ENCODE data around the gene CRBN. TPM values are rescaled to one million over a fixed set of nuclear protein-coding genes. Genes with fewer than 3 reads are reported as not detected.

CRBN gene
- total and polyA plus RNA-seq, 2 of the 13 experiments (the other 11 are each of a cell fraction or from before 2014, with no cell fraction given): 30.8 to 36.1 TPM

GRCh38 chr3:3110749-3111361 is 68.6 kb downstream of the CRBN start:
- ChIA-PET POLR2A (no interaction called here), CTCF (ENCODE audit: low intra/inter-chr PET ratio, low total read pairs) (no interaction called here)
- BruUV-seq (replicated peaks): no TSS peak
- Histone ChIP-seq H3K4me3 (replicated peaks in 1 of 3; ENCODE audit: insufficient read depth in 1 of 3, low read depth in 2 of 3, low read length in 3 of 3) (no peak overlapping the region), H3K79me2 (ENCODE audit: insufficient read depth, low read length) (no peaks in the 10 kb centered on the region), H3K9ac (ENCODE audit: insufficient read depth, low read depth, low read length) (no peak overlapping the region), H4K20me1 (ENCODE audit: insufficient read depth, low read length) (no peaks in the 10 kb centered on the region), H3K27ac (ENCODE audit: extremely low read length, insufficient read depth, low read length) (no peak overlapping the region), H3K4me1 (ENCODE audit: insufficient read depth, low read length) (no peaks in the 10 kb centered on the region), H2AFZ (ENCODE audit: low read length) (no peak overlapping the region), H3K36me3 (replicated peaks in 1 of 2; ENCODE audit: control insufficient read depth in 1 of 2, insufficient read depth in 2 of 2, low read length in 2 of 2) (no peaks in the 10 kb centered on the region), H3K9me3 (ENCODE audit: low read length) (no peaks in the 10 kb centered on the region), H3K27me3 (ENCODE audit: control insufficient read depth in 1 of 2, insufficient read depth in 2 of 2, low read length in 2 of 2) (peaks cover 0 to 6% of the 10 kb centered on the region in 2 experiments; a peak in 1 of 5 replicates), H3K4me2 (ENCODE audit: low read depth, low read length) (no peak overlapping the region)
- DNase-seq (ENCODE audit: low spot score): no peak
- intact Hi-C loops (cut with micrococcal nuclease; ENCODE audit: unreplicated experiment) (no loop called here), in situ Hi-C loops (cut with HindIII; ENCODE audit: extremely low pct_ligation_motif_present, low pct_unique_long_range_greater_than_20kb) (no loop called here)
- ATAC-seq: no peak
- FAIRE-seq: no peak
- TF ChIP-seq ARNTL (CRISPR knock-in tag; IDR thresholded peaks at IDR 0.05): no peak
- no peak for TF ChIP-seq KDM5A (IDR thresholded peaks at IDR 0.05; ENCODE audit: borderline replicate concordance, low read length)
- TF ChIP-seq ZNF136 (CRISPR knock-in tag; IDR thresholded peaks at IDR 0.05; ENCODE audit: low read depth): no peak
- TF ChIP-seq FOXP1 (IDR thresholded peaks at IDR 0.05): no peak
- TF ChIP-seq FOXP1 (CRISPR knock-in tag; IDR thresholded peaks at IDR 0.05): no peak
- TF ChIP-seq, protein P1, sequence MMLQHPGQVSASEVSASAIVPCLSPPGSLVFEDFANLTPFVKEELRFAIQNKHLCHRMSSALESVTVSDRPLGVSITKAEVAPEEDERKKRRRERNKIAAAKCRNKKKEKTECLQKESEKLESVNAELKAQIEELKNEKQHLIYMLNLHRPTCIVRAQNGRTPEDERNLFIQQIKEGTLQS (CRISPR knock-in tag; IDR thresholded peaks at IDR 0.05): no peak
- TF ChIP-seq SMAD9 (CRISPR knock-in tag; IDR thresholded peaks at IDR 0.05): no peak
- no peak for TF ChIP-seq SALL2 (CRISPR knock-in tag; IDR thresholded peaks at IDR 0.05)
- TF ChIP-seq JDP2 (CRISPR knock-in tag; IDR thresholded peaks at IDR 0.05; ENCODE audit: borderline replicate concordance): no peak
- TF ChIP-seq SNAI1 (CRISPR knock-in tag; IDR thresholded peaks at IDR 0.05; ENCODE audit: borderline replicate concordance): no peak
- TF ChIP-seq SMAD3 (CRISPR knock-in tag; IDR thresholded peaks at IDR 0.05): no peak
- no peak for TF ChIP-seq ZNF761 (CRISPR knock-in tag; conservative IDR thresholded peaks at IDR 0.05)
- TF ChIP-seq, protein P2, sequence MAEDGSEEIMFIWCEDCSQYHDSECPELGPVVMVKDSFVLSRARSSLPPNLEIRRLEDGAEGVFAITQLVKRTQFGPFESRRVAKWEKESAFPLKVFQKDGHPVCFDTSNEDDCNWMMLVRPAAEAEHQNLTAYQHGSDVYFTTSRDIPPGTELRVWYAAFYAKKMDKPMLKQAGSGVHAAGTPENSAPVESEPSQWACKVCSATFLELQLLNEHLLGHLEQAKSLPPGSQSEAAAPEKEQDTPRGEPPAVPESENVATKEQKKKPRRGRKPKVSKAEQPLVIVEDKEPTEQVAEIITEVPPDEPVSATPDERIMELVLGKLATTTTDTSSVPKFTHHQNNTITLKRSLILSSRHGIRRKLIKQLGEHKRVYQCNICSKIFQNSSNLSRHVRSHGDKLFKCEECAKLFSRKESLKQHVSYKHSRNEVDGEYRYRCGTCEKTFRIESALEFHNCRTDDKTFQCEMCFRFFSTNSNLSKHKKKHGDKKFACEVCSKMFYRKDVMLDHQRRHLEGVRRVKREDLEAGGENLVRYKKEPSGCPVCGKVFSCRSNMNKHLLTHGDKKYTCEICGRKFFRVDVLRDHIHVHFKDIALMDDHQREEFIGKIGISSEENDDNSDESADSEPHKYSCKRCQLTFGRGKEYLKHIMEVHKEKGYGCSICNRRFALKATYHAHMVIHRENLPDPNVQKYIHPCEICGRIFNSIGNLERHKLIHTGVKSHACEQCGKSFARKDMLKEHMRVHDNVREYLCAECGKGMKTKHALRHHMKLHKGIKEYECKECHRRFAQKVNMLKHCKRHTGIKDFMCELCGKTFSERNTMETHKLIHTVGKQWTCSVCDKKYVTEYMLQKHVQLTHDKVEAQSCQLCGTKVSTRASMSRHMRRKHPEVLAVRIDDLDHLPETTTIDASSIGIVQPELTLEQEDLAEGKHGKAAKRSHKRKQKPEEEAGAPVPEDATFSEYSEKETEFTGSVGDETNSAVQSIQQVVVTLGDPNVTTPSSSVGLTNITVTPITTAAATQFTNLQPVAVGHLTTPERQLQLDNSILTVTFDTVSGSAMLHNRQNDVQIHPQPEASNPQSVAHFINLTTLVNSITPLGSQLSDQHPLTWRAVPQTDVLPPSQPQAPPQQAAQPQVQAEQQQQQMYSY (CRISPR knock-in tag; IDR thresholded peaks at IDR 0.05): no peak
- TF ChIP-seq ZNF253 (CRISPR knock-in tag; IDR thresholded peaks at IDR 0.05; ENCODE audit: borderline replicate concordance): no peak
- TF ChIP-seq HIVEP1 (CRISPR knock-in tag; IDR thresholded peaks at IDR 0.05): no peak
- no peak for TF ChIP-seq ZEB1 (IDR thresholded peaks at IDR 0.05; ENCODE audit: insufficient replicate concordance, low read depth)
- TF ChIP-seq ZNF17 (CRISPR knock-in tag; IDR thresholded peaks at IDR 0.05): no peak
- TF ChIP-seq ZNF343 (CRISPR knock-in tag; IDR thresholded peaks at IDR 0.05): no peak
- WGBS (ENCODE audit: low lambda C conversion rate): 33% methylated on average over 7 of the region's 7 CpGs

Data from HepG2 (cell line).